ENCODE measurements around the gene RSBN1L.
"Not testable (repeated sequence)": the region's sequence is repeated elsewhere in the genome, so short reads cannot be mapped to it uniquely, and the experiment has no call there.

The RSBN1L gene

GRCh38 chr7:77778535-77778934 is 82.3 kb downstream of the RSBN1L start:
- DNase-seq, result no peak

GRCh38 chr7:77782383-77782782 is 86.1 kb downstream of the RSBN1L start:
- DNase-seq, result no peak

GRCh38 chr7:77783111-77783510 is 86.9 kb downstream of the RSBN1L start:
- DNase-seq, result no peak

- DNase-seq, result no peak
These were observed 87.3 kb downstream of the RSBN1L start for GRCh38 chr7:77783545-77783944.

GRCh38 chr7:77784426-77784825 is 88.2 kb downstream of the RSBN1L start:
- DNase-seq, result not testable (repeated sequence)

GRCh38 chr7:77786018-77786417 is 89.8 kb downstream of the RSBN1L start:
- DNase-seq, result no peak

- DNase-seq, result no peak
These were observed 90.5 kb downstream of the RSBN1L start for GRCh38 chr7:77786741-77787140.

GRCh38 chr7:77788327-77788902 is 92.2 kb downstream of the RSBN1L start:
- no peak for DNase-seq

GRCh38 chr7:77791336-77791735 is 95.1 kb downstream of the RSBN1L start:
- no peak for DNase-seq

GRCh38 chr7:77791956-77792355 is 95.7 kb downstream of the RSBN1L start:
- no peak for DNase-seq

- DNase-seq, result no peak
These were observed 97.7 kb downstream of the RSBN1L start for GRCh38 chr7:77794000-77794399.

- DNase-seq, result no peak
These were observed 99.8 kb downstream of the RSBN1L start for GRCh38 chr7:77796109-77796508.

GRCh38 chr7:77796960-77797359 is 100.7 kb downstream of the RSBN1L start:
- no peak for DNase-seq

- peak; percentile 63 for DNase-seq
These were observed 101.6 kb downstream of the RSBN1L start for GRCh38 chr7:77797734-77798393.

- DNase-seq, result peak; percentile 97
These were observed 102.3 kb downstream of the RSBN1L start, which contains the start of the genes PHTF2 and TMEM60 for GRCh38 chr7:77798394-77799077. Gene PHTF2 (plus strand): TSS chr7:77798773. Gene TMEM60 (minus strand): TSS chr7:77798434. CDS start chr7:77794373, 4,061 bp downstream.

GRCh38 chr7:77799078-77799964 is 103.1 kb downstream of the RSBN1L start:
- peak; percentile 46 for DNase-seq

GRCh38 chr7:77800158-77800557 is 103.9 kb downstream of the RSBN1L start:
- DNase-seq, result no peak

GRCh38 chr7:77800730-77801129 is 104.5 kb downstream of the RSBN1L start:
- DNase-seq, result no peak

- no peak for DNase-seq
These were observed 106.5 kb downstream of the RSBN1L start for GRCh38 chr7:77802557-77803405.

GRCh38 chr7:77806425-77806824 is 110.2 kb downstream of the RSBN1L start:
- DNase-seq, result no peak

- no peak for DNase-seq
These were observed 112.3 kb downstream of the RSBN1L start for GRCh38 chr7:77808517-77808916.

All from NK-92 treated with Interleukin-12 subunit alpha and Interleukin-12 subunit beta, amount 100 ng/mL, for 24 hours (cell line).